COLO668 (cell line): Measurements from ENCODE around the gene SV2B.

Source experiments
- DNase-seq: peaks from one replicate; lab custom pipeline; 2025; ENCODE audit not compliant: unreplicated experiment; lab: John Stamatoyannopoulos, UW

SV2B gene

GRCh38 chr15:91135201-91136130 is 35.4 kb downstream of the SV2B start:
- DNase-seq: no peak

GRCh38 chr15:91136386-91136923 is 36.4 kb downstream of the SV2B start:
- DNase-seq: no peak

- DNase-seq: no peak
Measured at GRCh38 chr15:91140601-91141000, 40.5 kb downstream of the SV2B start.

- DNase-seq: no peak
Measured at GRCh38 chr15:91141097-91141496, 41.0 kb downstream of the SV2B start.

GRCh38 chr15:91142106-91142744 is 42.2 kb downstream of the SV2B start:
- DNase-seq: no peak

GRCh38 chr15:91142946-91143345 is 42.9 kb downstream of the SV2B start:
- no peak for DNase-seq

GRCh38 chr15:91146728-91147127 is 46.7 kb downstream of the SV2B start:
- DNase-seq: no peak

GRCh38 chr15:91148243-91148642 is 48.2 kb downstream of the SV2B start:
- DNase-seq: no peak

- no peak for DNase-seq
Measured at GRCh38 chr15:91150502-91151160, 50.6 kb downstream of the SV2B start.

- DNase-seq: no peak
Measured at GRCh38 chr15:91151781-91152563, 51.9 kb downstream of the SV2B start.

GRCh38 chr15:91152896-91153581 is 53.0 kb downstream of the SV2B start:
- no peak for DNase-seq

GRCh38 chr15:91153954-91154353 is 53.9 kb downstream of the SV2B start:
- no peak for DNase-seq

GRCh38 chr15:91156175-91156726 is 56.2 kb downstream of the SV2B start:
- DNase-seq: no peak

- DNase-seq: no peak
Measured at GRCh38 chr15:91158415-91159394, 58.6 kb downstream of the SV2B start.

GRCh38 chr15:91165850-91166249 is 65.8 kb downstream of the SV2B start:
- no peak for DNase-seq

- DNase-seq: no peak
Measured at GRCh38 chr15:91168457-91168856, 68.4 kb downstream of the SV2B start.

GRCh38 chr15:91171334-91171733 is 71.3 kb downstream of the SV2B start:
- no peak for DNase-seq

- DNase-seq: peak; percentile 24
Measured at GRCh38 chr15:91182101-91182500, 82.0 kb downstream of the SV2B start.

GRCh38 chr15:91183596-91183995 is 83.5 kb downstream of the SV2B start:
- DNase-seq: no peak
